H9 (cell line): ENCODE data around the gene CFAP65. TPM values are rescaled to one million over a fixed set of nuclear protein-coding genes. Genes with fewer than 3 reads are reported as not detected.

Experiments used
- DNase-seq: peaks from one replicate; pipeline ENCODE4 v3.0.0-alpha.2; 2017
- H2AFZ ChIP-seq: one replicate; pipeline ENCODE4 v1.6.1; 2013; ENCODE audit warnings: mild to moderate bottlenecking, low read length, control low read depth, moderate library complexity
- H2AK5ac ChIP-seq: 2 replicates; pipeline ENCODE4 v1.6.1; 2013; ENCODE audit warnings: low read length, control low read depth, mixed read lengths; ENCODE audit not compliant: insufficient read length
- H2BK120ac ChIP-seq: one replicate; pipeline ENCODE4 v1.6.1; 2013; ENCODE audit warnings: low read depth, mild to moderate bottlenecking, low read length, control low read depth, inconsistent platforms; ENCODE audit not compliant: poor library complexity, severe bottlenecking
- H2BK12ac ChIP-seq: 2 replicates; pipeline ENCODE4 v1.6.1; 2013; ENCODE audit warnings: low read length, control low read depth, mixed read lengths, low read depth; ENCODE audit not compliant: insufficient read length
- H2BK15ac ChIP-seq: 2 replicates; pipeline ENCODE4 v1.6.1; 2013; ENCODE audit warnings: low read depth, low read length, control low read depth
- H2BK20ac ChIP-seq: one replicate; pipeline ENCODE4 v1.6.1; 2013; ENCODE audit warnings: low read depth, mild to moderate bottlenecking, low read length, control low read depth, inconsistent platforms; ENCODE audit not compliant: poor library complexity, severe bottlenecking
- H2BK5ac ChIP-seq: 2 replicates; pipeline ENCODE4 v1.6.1; 2013; ENCODE audit warnings: low read length, control low read depth, mixed read lengths; ENCODE audit not compliant: insufficient read length
- H3K14ac ChIP-seq: 2 replicates; pipeline ENCODE4 v1.6.1; 2013; ENCODE audit warnings: low read length, control low read depth; ENCODE audit not compliant: insufficient read depth
- H3K18ac ChIP-seq: 2 replicates; pipeline ENCODE4 v1.6.1; 2013; ENCODE audit warnings: low read depth, mild to moderate bottlenecking, mixed read lengths, low read length, control low read depth; ENCODE audit not compliant: insufficient read length
- H3K23ac ChIP-seq: 2 replicates; pipeline ENCODE4 v1.6.1; 2013; ENCODE audit warnings: low read length, control low read depth, mixed read lengths, low read depth; ENCODE audit not compliant: insufficient read length
- H3K23me2 ChIP-seq: 2 replicates; pipeline ENCODE4 v1.6.1; 2013; ENCODE audit warnings: low read depth, mild to moderate bottlenecking, mixed read lengths, low read length, control low read depth; ENCODE audit not compliant: insufficient read length, poor library complexity, severe bottlenecking
- H3K27ac ChIP-seq: 2 replicates; pipeline ENCODE4 v1.5.1; 2013; ENCODE audit warnings: low read length, control low read depth, mixed read lengths, low read depth; ENCODE audit not compliant: insufficient read length
- H3K27me3 ChIP-seq: 2 replicates; pipeline ENCODE4 v1.6.1; 2013; ENCODE audit warnings: low read length, control low read depth, inconsistent platforms; ENCODE audit not compliant: insufficient read depth
- H3K4ac ChIP-seq: 2 replicates; pipeline ENCODE4 v1.6.1; 2013; ENCODE audit warnings: low read depth, mild to moderate bottlenecking, control low read depth, inconsistent platforms, low read length, moderate library complexity
- H3K4me1 ChIP-seq: 2 replicates; pipeline ENCODE4 v1.6.1; 2013; ENCODE audit warnings: low read length, control low read depth, inconsistent platforms; ENCODE audit not compliant: insufficient read depth
- H3K4me2 ChIP-seq: 2 replicates; pipeline ENCODE4 v1.6.1; 2013; ENCODE audit warnings: low read length, control low read depth, mixed read lengths; ENCODE audit not compliant: insufficient read length, insufficient read depth
- H3K56ac ChIP-seq: 2 replicates; pipeline ENCODE4 v1.6.1; 2013; ENCODE audit warnings: low read depth, mild to moderate bottlenecking, mixed read lengths, low read length, control low read depth; ENCODE audit not compliant: insufficient read length
- H3K79me1 ChIP-seq: 2 replicates; pipeline ENCODE4 v1.6.1; 2013; ENCODE audit warnings: low read depth, mild to moderate bottlenecking, moderate library complexity, low read length, control low read depth, inconsistent platforms; ENCODE audit not compliant: insufficient read depth, poor library complexity, severe bottlenecking
- H3K79me2 ChIP-seq: 2 replicates; pipeline ENCODE4 v1.6.1; 2013; ENCODE audit warnings: low read length, control low read depth, inconsistent platforms; ENCODE audit not compliant: insufficient read depth
- H3K9ac ChIP-seq: 2 replicates; pipeline ENCODE4 v1.6.1; 2013; ENCODE audit warnings: low read length, control low read depth, mixed read lengths; ENCODE audit not compliant: insufficient read length; ENCODE audit errors: extremely low read depth
- H3K9me3 ChIP-seq: one replicate; pipeline ENCODE4 v1.6.1; 2013; ENCODE audit warnings: low read depth, low read length, inconsistent platforms; ENCODE audit not compliant: control insufficient read depth
- H3T11ph ChIP-seq: one replicate; pipeline ENCODE4 v1.6.1; 2013; ENCODE audit warnings: mild to moderate bottlenecking, low read length, control low read depth, inconsistent platforms
- H4K20me1 ChIP-seq: one replicate; pipeline ENCODE4 v1.6.1; 2013; ENCODE audit not compliant: control insufficient read depth, insufficient read length, insufficient read depth
- H4K5ac ChIP-seq: 2 replicates; pipeline ENCODE4 v1.6.1; 2013; ENCODE audit warnings: low read depth, mild to moderate bottlenecking, mixed read lengths, low read length, control low read depth; ENCODE audit not compliant: insufficient read length
- H4K8ac ChIP-seq: replicated peaks from 2 replicates; pipeline ENCODE4 v1.6.1; 2013; ENCODE audit warnings: low read length, control low read depth, mixed read lengths, low read depth; ENCODE audit not compliant: insufficient read length
- H4K91ac ChIP-seq: 2 replicates; pipeline ENCODE4 v1.6.1; 2013; ENCODE audit warnings: low read depth, mild to moderate bottlenecking, moderate library complexity, mixed read lengths, low read length, control low read depth; ENCODE audit not compliant: insufficient read length
- H3K27ac Mint-ChIP-seq, 3 experiments: 2 replicates in 2 of 3; 3 replicates in 1 of 3; pipeline ENCODE4 v1.8.0; 2020 to 2021; ENCODE audit warnings: mixed read lengths in 3 of 3, mild to moderate bottlenecking in 1 of 3, moderate library complexity in 1 of 3
- H3K27me3 Mint-ChIP-seq: 2 replicates; pipeline ENCODE4 v1.8.0; 2021; ENCODE audit warnings: low read depth, mild to moderate bottlenecking, moderate library complexity, mixed read lengths
- H3K36me3 Mint-ChIP-seq, 3 experiments: 2 replicates in 2 of 3; 3 replicates in 1 of 3; pipeline ENCODE4 v1.8.0; 2020 to 2021; ENCODE audit warnings: low read depth in 3 of 3, mixed read lengths in 3 of 3; ENCODE audit not compliant: insufficient read depth in 1 of 3
- H3K4me1 Mint-ChIP-seq, 2 experiments: 2 replicates each; pipeline ENCODE4 v1.8.0; 2020; ENCODE audit warnings: mixed read lengths in 2 of 2
- H3K4me3 Mint-ChIP-seq, 2 experiments: 2 replicates in 1 of 2; 3 replicates in 1 of 2; pipeline ENCODE4 v1.8.0; 2020 to 2021; ENCODE audit warnings: mild to moderate bottlenecking in 2 of 2, mixed read lengths in 2 of 2, moderate library complexity in 1 of 2
- H3K9me3 Mint-ChIP-seq, 2 experiments: 2 replicates in 1 of 2; 3 replicates in 1 of 2; pipeline ENCODE4 v1.8.0; 2020; ENCODE audit warnings: mild to moderate bottlenecking in 2 of 2, mixed read lengths in 2 of 2, moderate library complexity in 1 of 2
- WGBS: extraction: QIAGEN DNeasy Blood & Tissue Kit; methylation state at CpG from one replicate; pipeline ENCODE4 v1.1.7; 2013; ENCODE audit warnings: missing lambda C conversion rate, low lambda C conversion rate, mixed read lengths; ENCODE audit not compliant: insufficient read length; ENCODE audit errors: extremely low coverage; 5-methylcytosine and 5-hydroxymethylcytosine counted together
- total RNA-seq: library from RNA; stranded (reverse); gene quantifications from 2 replicates; pipeline ENCODE4 v1.2.1, GENCODE V29; 2021
- TF ChIP-seq, protein P1 (sequence below): fragments of 200-600 bp; sonication (generic); conservative IDR thresholded peaks from 3 replicates; pipeline ENCODE4 v1.8.0; 2021; ENCODE audit warnings: antibody characterized with exemption, mild to moderate bottlenecking

CFAP65 gene
- total RNA-seq, 1 experiment from 2014 or later = 0.20 TPM

DNA sequence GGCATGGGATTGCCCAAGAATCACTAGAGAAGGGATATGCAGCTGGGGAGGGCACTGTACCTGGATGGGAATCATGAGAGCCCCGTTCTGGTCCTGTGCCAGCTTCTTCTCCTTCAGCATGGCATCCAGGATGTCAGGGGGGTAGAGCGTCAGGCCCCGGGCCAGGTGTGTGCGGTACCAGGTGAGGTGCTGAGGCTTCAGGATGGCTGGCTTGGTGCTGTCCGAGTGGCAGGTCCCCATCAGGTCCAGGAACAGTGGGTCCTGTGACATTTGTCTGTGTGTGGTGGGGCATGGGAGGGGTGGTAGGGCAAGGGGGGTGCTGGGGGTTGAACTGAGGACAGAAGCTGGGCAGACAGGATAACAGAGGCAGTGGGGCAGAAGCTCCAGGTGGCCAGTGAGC is 13.2 kb downstream of the CFAP65 start:
- TF ChIP-seq, protein P1, sequence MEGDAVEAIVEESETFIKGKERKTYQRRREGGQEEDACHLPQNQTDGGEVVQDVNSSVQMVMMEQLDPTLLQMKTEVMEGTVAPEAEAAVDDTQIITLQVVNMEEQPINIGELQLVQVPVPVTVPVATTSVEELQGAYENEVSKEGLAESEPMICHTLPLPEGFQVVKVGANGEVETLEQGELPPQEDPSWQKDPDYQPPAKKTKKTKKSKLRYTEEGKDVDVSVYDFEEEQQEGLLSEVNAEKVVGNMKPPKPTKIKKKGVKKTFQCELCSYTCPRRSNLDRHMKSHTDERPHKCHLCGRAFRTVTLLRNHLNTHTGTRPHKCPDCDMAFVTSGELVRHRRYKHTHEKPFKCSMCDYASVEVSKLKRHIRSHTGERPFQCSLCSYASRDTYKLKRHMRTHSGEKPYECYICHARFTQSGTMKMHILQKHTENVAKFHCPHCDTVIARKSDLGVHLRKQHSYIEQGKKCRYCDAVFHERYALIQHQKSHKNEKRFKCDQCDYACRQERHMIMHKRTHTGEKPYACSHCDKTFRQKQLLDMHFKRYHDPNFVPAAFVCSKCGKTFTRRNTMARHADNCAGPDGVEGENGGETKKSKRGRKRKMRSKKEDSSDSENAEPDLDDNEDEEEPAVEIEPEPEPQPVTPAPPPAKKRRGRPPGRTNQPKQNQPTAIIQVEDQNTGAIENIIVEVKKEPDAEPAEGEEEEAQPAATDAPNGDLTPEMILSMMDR = no peak
- H4K5ac ChIP-seq = no peak overlapping the region
- H4K91ac ChIP-seq = no peak overlapping the region
- no peaks in the 10 kb centered on the region for H3K27me3 ChIP-seq
- H3K9me3 ChIP-seq = no peaks in the 10 kb centered on the region
- H2BK15ac ChIP-seq = no peak overlapping the region
- H2AFZ ChIP-seq = no peak overlapping the region
- no peaks in the 10 kb centered on the region for H3K79me1 ChIP-seq
- no peak overlapping the region for H3K23ac ChIP-seq
- Mint-ChIP-seq H3K27ac (no peak overlapping the region), H3K9me3 (no peaks in the 10 kb centered on the region), H3K36me3 (no peaks in the 10 kb centered on the region), H3K4me3 (no peak overlapping the region), H3K27me3 (peaks cover 18% of the 10 kb centered on the region), H3K4me1 (peaks cover 7 to 8% of the 10 kb centered on the region in 2 experiments)
- H3K23me2 ChIP-seq = no peaks in the 10 kb centered on the region
- H3K18ac ChIP-seq = no peak overlapping the region
- H2BK5ac ChIP-seq = no peak overlapping the region
- H2BK20ac ChIP-seq = no peak overlapping the region
- no peak for DNase-seq
- no peak overlapping the region for H2BK120ac ChIP-seq
- H3K27ac ChIP-seq = no peak overlapping the region
- no peak overlapping the region for H3K4me2 ChIP-seq
- H3K4me1 ChIP-seq = no peaks in the 10 kb centered on the region
- no peak overlapping the region for H3K56ac ChIP-seq
- H4K8ac ChIP-seq = no peak overlapping the region
- H3K4ac ChIP-seq = no peak overlapping the region
- WGBS = no CpG with 5 or more reads among the region's 5 CpGs
- H3K14ac ChIP-seq = no peak overlapping the region
- H4K20me1 ChIP-seq = no peaks in the 10 kb centered on the region
- no peaks in the 10 kb centered on the region for H3K79me2 ChIP-seq
- H2BK12ac ChIP-seq = no peak overlapping the region
- no peak overlapping the region for H3T11ph ChIP-seq
- no peak overlapping the region for H2AK5ac ChIP-seq
- no peak overlapping the region for H3K9ac ChIP-seq
